SK-N-MC (cell line): ENCODE data around the gene STK32A.

Source experiments
- DNase-seq: peaks from one replicate; pipeline ENCODE4 v3.0.0-alpha.2; 2011; ENCODE audit warnings: low read depth, low spot score
- H3K27ac ChIP-seq: fragments of 200-600 bp; sonication (generic); 2 replicates; pipeline ENCODE4 v1.5.1; 2016; ENCODE audit warnings: mixed run types
- H3K36me3 ChIP-seq: fragments of 200-600 bp; sonication (generic); 2 replicates; pipeline ENCODE4 v1.6.1; 2017; ENCODE audit warnings: antibody characterized with exemption, low read length, mixed read lengths; ENCODE audit not compliant: insufficient read depth
- H3K4me3 ChIP-seq: fragments of 200-600 bp; sonication (generic); 2 replicates; pipeline ENCODE4 v1.5.1; 2016
- H3K9ac ChIP-seq: fragments of 200-600 bp; sonication (generic); 2 replicates; pipeline ENCODE4 v1.8.0; 2017; ENCODE audit warnings: mixed run types, mixed read lengths; ENCODE audit not compliant: insufficient read length
- H3K9me3 ChIP-seq: fragments of 200-600 bp; sonication (generic); 2 replicates; pipeline ENCODE4 v1.6.1; 2017; ENCODE audit warnings: low read depth, mild to moderate bottlenecking, antibody characterized with exemption, low read length, moderate library complexity, mixed read lengths
- EZH2 ChIP-seq: fragments of 200-600 bp; sonication (generic); IDR thresholded peaks from one replicate; pipeline ENCODE4 v1.6.1; 2017; ENCODE audit warnings: antibody characterized with exemption
- FOXP2 ChIP-seq: optimal IDR thresholded peaks from 2 replicates; pipeline ENCODE3; 2011; ENCODE audit warnings: mild to moderate bottlenecking, moderate library complexity; ENCODE audit not compliant: insufficient read depth; ENCODE audit errors: extremely low read length, control extremely low read depth
- POLR2AphosphoS5 ChIP-seq: IDR thresholded peaks from 2 replicates; pipeline ENCODE4 v1.6.1; 2012; ENCODE audit warnings: mild to moderate bottlenecking, low read depth, low read length, borderline replicate concordance

The STK32A gene

GRCh38 chr5:147384346-147385193 is 149.7 kb downstream of the STK32A start:
- TF ChIP-seq EZH2 (no peak), POLR2AphosphoS5 (no peak), FOXP2 (no peak)
- no peak overlapping the region for H3K27ac ChIP-seq
- H3K36me3 ChIP-seq: no peaks in the 10 kb centered on the region
- no peak for DNase-seq
- no peak overlapping the region for H3K4me3 ChIP-seq
- H3K9ac ChIP-seq: no peak overlapping the region
- H3K9me3 ChIP-seq: no peaks in the 10 kb centered on the region

GRCh38 chr5:147387109-147387508 is 152.3 kb downstream of the STK32A start:
- no peak overlapping the region for H3K9ac ChIP-seq
- TF ChIP-seq FOXP2 (no peak), POLR2AphosphoS5 (no peak), EZH2 (no peak)
- no peak overlapping the region for H3K4me3 ChIP-seq
- H3K9me3 ChIP-seq: no peaks in the 10 kb centered on the region
- no peak for DNase-seq
- H3K36me3 ChIP-seq: no peaks in the 10 kb centered on the region
- H3K27ac ChIP-seq: no peak overlapping the region

GRCh38 chr5:147388184-147389108 is 153.6 kb downstream of the STK32A start:
- no peaks in the 10 kb centered on the region for H3K9me3 ChIP-seq
- no peak for DNase-seq
- H3K9ac ChIP-seq: no peak overlapping the region
- TF ChIP-seq FOXP2 (no peak), EZH2 (no peak), POLR2AphosphoS5 (no peak)
- H3K4me3 ChIP-seq: no peak overlapping the region
- H3K27ac ChIP-seq: no peak overlapping the region
- no peaks in the 10 kb centered on the region for H3K36me3 ChIP-seq

GRCh38 chr5:147390654-147391225 is 155.9 kb downstream of the STK32A start:
- H3K27ac ChIP-seq: no peak overlapping the region
- no peak overlapping the region for H3K9ac ChIP-seq
- no peaks in the 10 kb centered on the region for H3K9me3 ChIP-seq
- no peak overlapping the region for H3K4me3 ChIP-seq
- H3K36me3 ChIP-seq: peaks cover 2% of the 10 kb centered on the region; the same call in 1 of the 2 replicates
- no peak for DNase-seq
- TF ChIP-seq FOXP2 (no peak), EZH2 (no peak), POLR2AphosphoS5 (no peak)

GRCh38 chr5:147391781-147392180 is 157.0 kb downstream of the STK32A start:
- no peak for TF ChIP-seq FOXP2
- TF ChIP-seq POLR2AphosphoS5: no peak
- no peak for TF ChIP-seq EZH2
- Histone ChIP-seq H3K36me3 (peaks cover 9% of the 10 kb centered on the region; the same call in 1 of the 2 replicates), H3K9ac (no peak overlapping the region), H3K9me3 (no peaks in the 10 kb centered on the region), H3K4me3 (no peak overlapping the region), H3K27ac (no peak overlapping the region)
- DNase-seq: no peak

- no peak for DNase-seq
- Histone ChIP-seq H3K9me3 (no peaks in the 10 kb centered on the region), H3K9ac (no peak overlapping the region), H3K4me3 (no peak overlapping the region), H3K36me3 (peaks cover 24% of the 10 kb centered on the region), H3K27ac (no peak overlapping the region)
- TF ChIP-seq EZH2 (no peak), FOXP2 (no peak), POLR2AphosphoS5 (no peak)
Observed at GRCh38 chr5:147393874-147394672, 159.2 kb downstream of the STK32A start.

- Histone ChIP-seq H3K4me3 (no peak overlapping the region), H3K9me3 (no peaks in the 10 kb centered on the region), H3K9ac (no peak overlapping the region), H3K36me3 (peaks cover 35% of the 10 kb centered on the region), H3K27ac (no peak overlapping the region)
- DNase-seq: no peak
- no peak for TF ChIP-seq POLR2AphosphoS5
- TF ChIP-seq FOXP2: no peak
- no peak for TF ChIP-seq EZH2
Observed at GRCh38 chr5:147396070-147396823, 161.4 kb downstream of the STK32A start.
